GM18858 (cell line): ENCODE results near the gene KIAA0825.

Experiments
- ATAC-seq: cut with Tn5 transposase; IDR thresholded peaks from one replicate; pipeline ENCODE4 v1.9.1; 2021; ENCODE audit not compliant: unreplicated experiment

The KIAA0825 gene

GRCh38 chr5:94329115-94329514, 289.3 kb downstream of the KIAA0825 start:
- ATAC-seq: no peak

DNA sequence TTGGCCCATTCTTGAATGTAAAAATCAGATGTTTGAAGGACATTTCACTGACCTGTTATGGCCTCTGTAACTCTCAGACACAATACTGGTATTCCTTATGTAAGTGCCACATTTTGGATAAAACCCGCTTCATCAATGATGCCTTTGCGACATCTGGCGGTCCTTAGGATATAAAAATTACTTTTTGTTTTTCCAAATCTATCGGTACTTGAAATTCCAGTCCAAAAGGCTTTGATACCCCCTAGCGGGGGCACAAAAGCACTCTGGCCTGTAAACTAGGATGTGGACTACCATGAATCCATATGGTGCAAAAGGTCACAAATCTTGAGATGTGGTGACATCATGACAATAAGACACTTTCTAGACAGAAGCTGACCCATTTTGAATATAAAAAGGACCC, 291.8 kb downstream of the KIAA0825 start:
- no peak for ATAC-seq

- ATAC-seq: no peak
Measured at GRCh38 chr5:94316916-94317838, 301.2 kb downstream of the KIAA0825 start.

- no peak for ATAC-seq
Measured at GRCh38 chr5:94314460-94315131, 303.8 kb downstream of the KIAA0825 start.

GRCh38 chr5:94313696-94314095, 304.7 kb downstream of the KIAA0825 start:
- ATAC-seq: no peak

DNA sequence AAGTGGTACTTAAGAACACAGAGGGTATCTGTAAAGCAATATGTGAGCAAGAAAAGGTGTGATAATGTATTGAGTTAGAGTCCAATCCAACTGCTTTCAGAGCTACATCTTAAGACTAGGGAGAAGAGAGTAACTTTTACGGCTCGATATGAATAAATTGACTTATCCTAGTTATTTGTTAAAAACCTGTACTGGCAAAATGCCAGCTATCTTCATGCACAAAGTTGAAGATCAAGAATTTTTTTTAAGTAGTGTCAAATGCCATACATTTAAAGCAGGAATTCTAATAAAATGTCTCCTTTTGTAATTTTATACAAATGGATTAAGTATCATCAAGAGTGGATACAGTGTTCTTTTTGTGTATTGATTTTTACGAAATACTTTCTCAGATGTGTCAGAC, 305.2 kb downstream of the KIAA0825 start:
- no peak for ATAC-seq

- no peak for ATAC-seq
Measured at GRCh38 chr5:94312298-94312697, 306.1 kb downstream of the KIAA0825 start.

- ATAC-seq: no peak
Measured at GRCh38 chr5:94310833-94311232, 307.6 kb downstream of the KIAA0825 start.

- ATAC-seq: no peak
Measured at GRCh38 chr5:94309141-94309540, 309.3 kb downstream of the KIAA0825 start.

GRCh38 chr5:94308442-94308841, 310.0 kb downstream of the KIAA0825 start:
- ATAC-seq: no peak

DNA sequence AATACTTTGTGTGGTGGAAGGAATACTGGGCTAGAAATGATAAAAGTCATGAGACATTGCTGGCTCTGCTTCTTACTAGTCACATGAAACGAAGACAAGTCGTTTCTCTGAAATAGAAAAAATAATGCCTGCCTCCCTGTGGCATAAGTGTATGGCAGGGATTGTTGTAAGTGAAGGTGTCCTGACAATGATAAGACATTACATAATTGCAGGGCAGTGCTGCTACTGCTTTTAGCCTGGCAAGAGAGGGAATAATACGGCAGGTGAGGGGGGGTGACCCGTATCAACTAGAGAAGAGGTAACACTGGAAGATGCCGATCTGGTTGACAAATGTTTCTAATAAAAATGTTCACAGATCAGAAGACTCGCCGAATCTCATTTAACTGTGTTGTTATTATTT, 314.3 kb downstream of the KIAA0825 start:
- no peak for ATAC-seq

GRCh38 chr5:94288937-94289336, 329.5 kb downstream of the KIAA0825 start:
- ATAC-seq: no peak

DNA sequence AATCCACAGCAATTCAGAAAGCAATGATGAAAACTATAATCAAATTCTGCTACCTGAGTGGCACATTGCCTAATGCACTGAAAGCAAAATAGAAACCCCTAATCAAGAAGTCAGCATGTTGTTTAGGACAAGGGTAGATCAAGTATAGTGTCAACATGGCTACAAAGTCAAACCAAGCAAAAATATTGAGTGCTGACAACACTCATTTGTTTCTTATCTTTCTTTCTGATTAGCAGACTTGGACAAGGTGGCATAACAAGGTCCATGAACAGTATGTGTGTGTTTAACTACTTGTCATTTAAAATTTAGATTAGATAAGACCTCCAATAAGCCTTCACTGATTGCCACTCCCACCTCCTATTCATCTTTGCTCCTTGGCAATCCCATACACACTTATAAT, 332.4 kb downstream of the KIAA0825 start:
- ATAC-seq: no peak

GRCh38 chr5:94283093-94283492, 335.3 kb downstream of the KIAA0825 start:
- ATAC-seq: no peak

DNA sequence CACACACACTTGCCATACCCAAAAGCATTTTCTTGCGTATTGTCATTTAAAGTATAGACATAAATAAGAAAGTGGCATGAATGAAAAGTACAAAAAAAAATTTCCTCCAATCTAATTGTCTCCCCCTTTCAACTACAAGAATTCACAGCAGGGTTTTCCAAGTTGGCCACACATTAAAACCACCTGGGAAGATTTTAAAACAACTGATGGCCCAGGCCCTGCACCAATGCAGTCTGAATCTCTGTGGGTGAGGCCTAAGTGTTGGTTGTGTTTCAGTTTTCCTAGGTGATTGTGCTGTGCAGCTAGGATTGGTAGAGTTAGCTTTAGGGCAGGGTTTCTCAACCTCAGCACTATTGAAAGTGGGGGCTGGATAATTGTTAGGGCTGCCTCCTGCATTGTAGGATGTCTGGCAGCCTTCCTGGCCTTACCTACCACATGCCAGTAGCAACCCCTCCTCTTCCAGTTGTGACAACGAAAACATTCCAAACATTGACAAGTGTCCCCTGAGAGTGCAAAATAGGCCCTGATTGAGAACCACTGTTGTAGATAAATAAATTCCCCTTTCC, 337.1 kb downstream of the KIAA0825 start:
- no peak for ATAC-seq

DNA sequence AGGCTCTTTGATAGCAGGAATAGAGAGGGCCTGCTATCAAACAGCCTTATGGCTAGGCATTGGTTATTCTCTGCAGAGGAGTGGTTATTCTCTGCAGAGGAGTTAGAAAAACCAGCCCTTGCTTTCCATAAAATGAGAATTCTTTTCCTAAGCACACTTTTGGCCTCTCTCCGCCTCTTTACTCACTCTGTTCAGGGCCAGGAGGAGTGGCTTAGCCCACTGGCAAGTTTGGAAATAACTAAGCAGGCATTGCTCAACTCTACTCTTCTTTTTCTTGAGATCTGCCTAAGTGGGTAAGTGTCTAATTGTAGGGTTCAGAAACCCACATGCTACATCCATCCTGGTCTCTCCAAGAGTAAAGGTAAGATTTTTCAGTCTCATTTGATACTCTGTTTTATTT, 341.7 kb downstream of the KIAA0825 start:
- no peak for ATAC-seq

GRCh38 chr5:94276048-94276447, 342.4 kb downstream of the KIAA0825 start:
- no peak for ATAC-seq

- ATAC-seq: no peak
Measured at GRCh38 chr5:94274707-94275106, 343.7 kb downstream of the KIAA0825 start.

DNA sequence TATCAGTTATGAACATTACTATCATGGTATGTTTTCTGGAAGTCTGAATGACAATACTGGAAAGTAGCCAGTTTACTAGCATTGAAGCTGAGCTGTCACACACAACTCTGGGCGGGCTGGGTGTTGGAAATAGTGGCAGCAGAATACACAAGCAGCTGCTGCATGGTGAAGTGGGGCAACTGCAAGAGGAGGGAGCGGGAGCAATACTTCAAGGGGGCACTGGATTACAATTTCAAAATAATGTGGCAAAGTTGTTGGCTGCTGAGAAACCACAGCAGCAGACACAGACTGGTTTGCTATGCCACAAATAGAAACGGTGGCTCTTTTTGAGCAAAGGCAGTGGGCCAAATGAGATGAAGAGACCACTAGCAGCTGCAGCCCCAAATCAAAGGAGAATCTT, 350.2 kb downstream of the KIAA0825 start:
- ATAC-seq: no peak

- ATAC-seq: no peak
Measured at GRCh38 chr5:94267350-94267899, 351.0 kb downstream of the KIAA0825 start.

DNA sequence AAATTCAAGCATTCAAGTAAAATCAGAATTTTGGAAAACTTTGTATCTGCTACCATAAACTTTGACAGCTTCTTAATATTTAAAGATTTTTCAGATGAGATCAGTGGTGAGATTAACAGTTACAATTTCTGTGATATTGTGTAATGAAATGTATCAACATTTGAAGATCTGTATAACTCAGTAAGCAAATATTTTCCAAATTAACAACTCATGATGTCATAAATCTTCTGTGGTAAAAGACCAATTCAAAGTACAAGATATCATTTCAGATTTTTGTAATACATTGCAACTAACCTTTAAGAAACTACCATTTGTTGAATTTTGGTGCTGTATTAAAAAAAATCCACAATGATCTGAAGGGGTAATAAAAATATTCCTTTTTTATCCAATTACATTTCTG, 352.2 kb downstream of the KIAA0825 start:
- no peak for ATAC-seq

DNA sequence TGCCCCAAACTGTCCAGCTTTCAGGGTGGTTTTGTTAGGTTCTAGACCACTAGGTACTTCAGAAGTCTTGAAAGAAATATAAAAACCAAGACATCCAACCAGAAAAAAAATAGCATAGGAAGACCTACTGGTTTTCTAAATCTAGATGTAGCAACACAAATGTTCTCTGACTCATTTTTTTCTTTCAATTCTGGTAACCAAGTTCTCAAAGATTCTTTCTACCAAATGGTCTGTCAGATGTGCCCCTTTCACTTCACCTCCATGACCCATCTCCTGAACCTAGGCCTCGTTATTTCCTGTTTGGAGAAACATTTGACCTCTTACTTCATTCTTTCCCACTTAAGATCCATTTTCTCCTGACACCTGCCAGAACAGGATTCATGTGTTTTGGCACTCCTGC, 355.3 kb downstream of the KIAA0825 start:
- peak; percentile 65 for ATAC-seq
